ENCODE results near the gene MDGA2.
"Not testable (repeated sequence)": the region's sequence is repeated elsewhere in the genome, so short reads cannot be mapped to it uniquely, and the experiment has no call there.

The MDGA2 gene

GRCh38 chr14:47057364-47057763, 618.0 kb downstream of the MDGA2 start:
- DNase-seq = no peak

GRCh38 chr14:47044841-47045240, 630.6 kb downstream of the MDGA2 start:
- DNase-seq = no peak

- no peak for DNase-seq
These were observed 634.9 kb downstream of the MDGA2 start for GRCh38 chr14:47040550-47040949.

- no peak for DNase-seq
These were observed 636.1 kb downstream of the MDGA2 start for GRCh38 chr14:47039336-47039735.

- no peak for DNase-seq
These were observed 652.7 kb downstream of the MDGA2 start for GRCh38 chr14:47022721-47023120.

- no peak for DNase-seq
These were observed 654.9 kb downstream of the MDGA2 start for GRCh38 chr14:47020500-47020899.

- DNase-seq = no peak
These were observed 662.7 kb downstream of the MDGA2 start for GRCh38 chr14:47012533-47013280.

- no peak for DNase-seq
These were observed 665.8 kb downstream of the MDGA2 start for GRCh38 chr14:47009615-47010014.

- DNase-seq = no peak
These were observed 666.7 kb downstream of the MDGA2 start for GRCh38 chr14:47008732-47009131.

- no peak for DNase-seq
These were observed 675.7 kb downstream of the MDGA2 start for GRCh38 chr14:46999661-47000060.

- DNase-seq = no peak
These were observed 685.8 kb downstream of the MDGA2 start for GRCh38 chr14:46989566-46989965.

GRCh38 chr14:46988312-46988711, 687.1 kb downstream of the MDGA2 start:
- DNase-seq = no peak

- DNase-seq = no peak
These were observed 689.6 kb downstream of the MDGA2 start for GRCh38 chr14:46985529-46986380.

GRCh38 chr14:46973295-46973694, 702.1 kb downstream of the MDGA2 start:
- DNase-seq = no peak

- no peak for DNase-seq
These were observed 711.0 kb downstream of the MDGA2 start for GRCh38 chr14:46964378-46964777.

- DNase-seq = no peak
These were observed 724.3 kb downstream of the MDGA2 start for GRCh38 chr14:46951103-46951502.

- DNase-seq = no peak
These were observed 734.8 kb downstream of the MDGA2 start for GRCh38 chr14:46940611-46941010.

- no peak for DNase-seq
These were observed 754.9 kb downstream of the MDGA2 start for GRCh38 chr14:46920542-46920941.

GRCh38 chr14:46915539-46915938, 759.9 kb downstream of the MDGA2 start:
- not testable (repeated sequence) for DNase-seq

GRCh38 chr14:46902837-46903236, 772.6 kb downstream of the MDGA2 start:
- no peak for DNase-seq

- no peak for DNase-seq
These were observed 780.9 kb downstream of the MDGA2 start for GRCh38 chr14:46894476-46894875.

GRCh38 chr14:46887144-46887543, 788.3 kb downstream of the MDGA2 start:
- DNase-seq = no peak

- no peak for DNase-seq
These were observed 789.8 kb downstream of the MDGA2 start for GRCh38 chr14:46885566-46885965.

GRCh38 chr14:46861753-46862152, 813.7 kb downstream of the MDGA2 start:
- no peak for DNase-seq
